GM12874 (cell line): ENCODE results near the gene CEP170.

ENCODE experiments used
- CTCF ChIP-seq: IDR thresholded peaks from 2 replicates; pipeline ENCODE4 v1.5.1; 2011; ENCODE audit warnings: low read depth, mild to moderate bottlenecking, control low read depth, low read length, moderate library complexity; ENCODE audit not compliant: insufficient read depth

The CEP170 gene

GRCh38 chr1:243233908-243234307 lies 21.2 kb downstream of the CEP170 start:
- TF ChIP-seq CTCF = no peak

GRCh38 chr1:243230914-243231313 lies 24.2 kb downstream of the CEP170 start:
- TF ChIP-seq CTCF = no peak

GRCh38 chr1:243229526-243229925 lies 25.6 kb downstream of the CEP170 start:
- TF ChIP-seq CTCF = no peak

GRCh38 chr1:243227622-243228021 lies 27.5 kb downstream of the CEP170 start:
- no peak for TF ChIP-seq CTCF

- TF ChIP-seq CTCF = no peak
Observed at GRCh38 chr1:243218059-243218458, 37.0 kb downstream of the CEP170 start.

GRCh38 chr1:243217349-243217748 lies 37.7 kb downstream of the CEP170 start:
- TF ChIP-seq CTCF = no peak

GRCh38 chr1:243216741-243217140 lies 38.3 kb downstream of the CEP170 start:
- TF ChIP-seq CTCF = no peak
